HG03025 (cell line): ENCODE measurements around the gene EED.
A peak's percentile ranks its signal among the peaks of the same experiment; 100 is the strongest.
"Not testable (repeated sequence)": the region's sequence is repeated elsewhere in the genome, so short reads cannot be mapped to it uniquely, and the experiment has no call there.

Source experiments
- ATAC-seq: cut with Tn5 transposase; IDR thresholded peaks from one replicate; pipeline ENCODE4 v1.9.1; 2021; ENCODE audit warnings: mild to moderate bottlenecking, moderate library complexity; ENCODE audit not compliant: unreplicated experiment, low FRiP score

Gene EED

DNA sequence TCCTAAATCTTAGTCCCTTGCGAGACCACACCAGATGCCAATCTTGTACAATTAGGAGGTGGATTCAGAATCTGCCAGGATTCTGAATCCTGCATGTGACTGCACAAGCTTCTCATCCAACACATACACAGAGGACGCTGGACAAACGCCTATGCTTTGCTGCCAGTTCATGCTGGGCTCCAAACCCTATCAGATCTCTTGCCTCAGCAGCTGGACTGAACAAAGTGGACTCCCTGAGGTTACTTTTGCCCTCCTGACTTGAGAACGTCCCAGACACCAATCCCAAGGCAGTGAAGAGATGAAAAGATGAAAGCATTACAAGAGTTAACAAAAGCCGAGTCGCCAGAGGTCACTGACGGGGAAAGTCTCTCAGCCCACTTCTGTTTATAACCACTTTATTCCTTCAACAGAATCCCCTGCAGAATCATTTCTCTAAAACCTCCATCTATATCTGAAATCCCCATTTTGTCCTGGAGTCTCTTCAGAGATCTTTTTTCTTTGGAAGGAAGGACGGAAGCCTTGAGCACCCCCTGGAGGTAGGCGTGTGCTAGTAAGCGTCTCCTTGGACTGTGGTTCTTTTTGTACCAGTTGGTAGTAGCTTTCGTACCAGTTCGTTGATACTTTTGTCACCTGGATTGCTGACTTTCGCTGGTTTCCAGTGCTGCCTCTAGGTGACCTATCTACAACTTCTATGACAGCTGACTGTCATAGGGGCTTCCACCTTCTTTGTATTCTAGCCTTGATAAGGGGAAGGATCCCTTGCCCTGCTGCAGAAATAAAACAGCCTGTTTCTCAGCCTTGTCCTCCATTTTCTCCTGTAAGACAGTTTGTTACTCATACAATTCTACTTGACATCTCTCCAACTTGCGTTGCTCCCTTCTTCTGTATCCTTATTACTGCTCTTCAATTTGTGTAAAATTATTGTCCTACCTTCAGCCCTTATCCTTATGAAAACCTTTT, 26.1 kb upstream of the EED start:
- no peak for ATAC-seq

DNA sequence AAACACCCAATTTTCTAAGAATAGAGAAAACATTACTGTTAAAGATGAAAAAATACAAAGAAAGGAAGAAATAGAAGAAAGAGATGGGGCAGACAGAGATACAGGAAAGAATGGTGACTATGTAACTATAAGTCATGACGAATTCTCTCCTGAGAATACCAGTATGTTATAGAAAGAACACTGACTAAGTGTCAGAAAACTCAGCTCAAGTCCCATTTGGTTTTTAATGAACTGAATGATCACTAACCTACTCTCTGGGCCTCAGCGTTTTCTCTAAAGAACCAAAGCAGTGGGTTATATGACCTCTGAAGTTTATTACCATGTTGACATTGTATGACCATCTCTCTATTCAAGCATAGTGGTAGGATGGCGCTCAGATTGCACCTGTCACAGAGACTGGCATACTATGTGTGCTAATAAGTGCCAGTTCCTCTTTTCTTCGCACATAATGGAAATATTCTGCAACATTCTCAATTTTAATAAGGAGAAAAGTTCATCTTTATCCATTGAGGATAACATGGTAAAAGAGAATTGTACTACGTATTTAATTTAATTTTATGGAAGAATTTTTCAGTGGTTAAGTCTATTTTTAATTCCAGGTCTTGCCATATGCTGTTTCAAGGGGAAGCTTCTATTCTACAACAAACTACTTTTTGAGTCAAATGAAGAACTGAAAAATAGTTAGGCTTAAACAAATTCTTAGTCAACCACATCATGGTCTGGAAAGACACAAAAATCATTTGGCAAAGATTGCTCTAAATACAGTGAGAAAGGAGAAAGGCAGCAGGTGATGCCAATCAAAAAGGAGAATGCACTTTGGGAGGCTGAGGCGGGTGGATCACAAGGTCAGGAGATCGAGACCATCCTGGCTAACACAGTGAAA, 25.0 kb upstream of the EED start:
- ATAC-seq, result peak; percentile 65

DNA sequence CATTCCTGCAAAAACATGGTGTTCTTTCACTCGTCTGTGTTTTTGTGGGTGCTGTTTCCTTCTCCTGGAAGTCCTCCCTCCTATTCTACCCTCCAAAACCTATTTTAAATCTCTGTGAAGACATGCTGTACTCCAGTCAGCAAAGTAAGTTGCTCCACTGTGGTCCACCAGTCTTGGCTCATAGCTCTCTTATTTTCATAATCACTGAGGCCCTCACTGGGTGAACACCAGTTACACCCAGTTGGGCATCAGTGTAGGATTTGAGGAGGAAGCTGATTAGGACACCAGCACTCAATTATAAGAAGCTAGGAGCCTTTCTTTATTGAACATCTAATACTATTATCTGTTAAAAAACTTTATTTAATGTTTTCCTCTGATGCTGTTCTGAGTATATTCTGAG, 23.9 kb upstream of the EED start:
- no peak for ATAC-seq

DNA sequence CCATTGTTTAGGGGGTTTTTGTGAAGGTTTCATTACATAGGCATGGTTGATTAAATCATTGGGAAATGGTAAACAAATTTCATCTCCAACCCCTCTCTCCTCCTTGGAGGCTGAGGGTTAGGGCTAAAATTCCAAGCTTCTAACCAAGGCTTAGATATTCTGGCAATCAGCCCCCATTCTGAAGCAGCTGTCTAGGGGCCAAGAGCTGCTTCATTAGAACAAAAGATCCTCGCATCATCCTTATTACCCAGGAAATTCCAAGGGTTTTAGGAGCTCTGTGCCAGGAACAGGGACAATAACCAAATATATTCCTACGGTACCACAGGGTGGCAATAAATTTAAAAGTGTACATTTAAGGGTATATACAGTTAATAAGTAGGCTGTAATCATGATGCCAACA, 22.5 kb upstream of the EED start:
- ATAC-seq, result no peak

DNA sequence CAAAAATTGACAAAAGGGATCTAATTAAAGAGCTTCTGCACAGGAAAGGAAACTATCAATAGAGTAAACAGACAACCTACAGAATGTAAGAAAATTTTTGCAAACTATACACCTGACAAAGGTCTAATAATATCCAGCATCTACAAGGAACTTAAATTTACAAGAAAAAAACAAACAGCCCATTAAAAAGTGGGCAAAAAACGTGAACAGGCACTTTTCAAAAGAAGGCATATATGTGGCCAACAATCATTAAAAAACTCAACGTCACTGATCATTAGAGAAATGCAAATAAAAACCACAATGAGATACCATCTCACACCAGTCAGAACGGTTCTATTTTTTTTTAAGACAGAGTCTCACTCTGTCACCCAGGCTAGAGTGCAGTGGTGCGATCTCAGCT, 20.0 kb upstream of the EED start:
- not testable (repeated sequence) for ATAC-seq

DNA sequence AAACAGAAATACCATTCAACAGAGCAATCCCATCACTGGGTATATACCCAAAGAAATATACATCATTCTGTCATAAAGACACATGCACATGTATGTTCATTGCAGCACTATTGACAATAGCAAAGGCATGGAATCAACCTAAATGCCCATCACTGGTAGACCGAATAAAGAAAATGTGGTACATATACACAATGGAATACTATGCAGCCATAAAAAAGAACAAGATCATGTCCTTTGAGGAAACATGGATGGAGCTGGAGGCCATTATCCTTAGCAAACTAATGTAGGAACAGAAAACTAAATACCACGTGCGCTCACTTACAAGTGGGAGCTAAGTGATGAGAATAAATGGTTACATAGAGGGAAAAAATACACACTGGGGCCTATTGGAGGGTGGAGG, 19.2 kb upstream of the EED start:
- not testable (repeated sequence) for ATAC-seq

DNA sequence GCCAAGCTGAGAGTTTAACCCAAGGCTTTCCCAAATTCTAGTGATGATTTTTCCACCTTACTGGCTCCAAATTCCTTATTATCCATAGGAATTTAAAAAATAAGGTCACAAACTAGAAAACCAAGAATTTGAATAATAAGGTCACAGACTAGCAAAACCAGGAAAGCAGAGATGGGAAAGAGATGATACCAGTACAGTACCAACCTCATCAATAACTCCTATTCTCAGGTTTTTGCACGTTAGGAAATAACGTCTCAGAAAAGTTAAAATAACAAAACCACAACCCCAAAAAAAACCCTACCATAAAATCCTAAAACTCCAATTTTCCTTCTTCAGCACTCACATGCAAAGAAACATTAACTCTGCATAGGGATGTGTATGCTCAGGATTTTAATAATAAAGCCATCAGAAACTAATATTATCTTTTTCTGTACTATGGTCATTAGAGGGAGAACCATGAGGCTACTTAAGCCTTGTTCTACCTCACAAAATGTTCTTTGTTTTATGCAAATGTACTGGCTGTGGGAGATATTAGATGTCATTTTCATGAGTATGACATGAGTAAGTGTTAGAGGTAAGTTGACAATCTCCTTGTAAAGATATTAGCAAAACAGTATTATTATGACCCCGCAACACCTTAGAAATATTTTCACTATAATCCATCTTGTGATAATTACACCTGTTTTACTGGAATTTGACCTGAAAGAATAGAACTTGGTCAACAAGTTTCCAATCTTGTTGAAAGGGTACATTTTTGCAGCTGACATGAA, 16.1 kb upstream of the EED start:
- ATAC-seq, result no peak

DNA sequence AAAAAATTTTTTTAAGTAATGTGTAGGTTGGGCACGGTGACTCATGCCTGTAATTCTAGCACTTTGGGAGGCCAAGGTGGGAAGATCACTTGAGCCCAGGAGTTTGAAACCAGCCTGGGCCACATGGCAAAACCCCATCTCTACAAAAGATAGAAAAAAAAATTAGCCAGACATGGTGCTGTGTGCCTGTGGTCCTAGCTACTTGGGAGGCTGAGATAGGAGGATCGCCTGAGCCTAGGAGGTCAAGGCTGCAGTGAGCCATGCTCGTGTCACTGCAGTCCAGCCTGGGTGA, 15.6 kb upstream of the EED start:
- ATAC-seq, result not testable (repeated sequence)

DNA sequence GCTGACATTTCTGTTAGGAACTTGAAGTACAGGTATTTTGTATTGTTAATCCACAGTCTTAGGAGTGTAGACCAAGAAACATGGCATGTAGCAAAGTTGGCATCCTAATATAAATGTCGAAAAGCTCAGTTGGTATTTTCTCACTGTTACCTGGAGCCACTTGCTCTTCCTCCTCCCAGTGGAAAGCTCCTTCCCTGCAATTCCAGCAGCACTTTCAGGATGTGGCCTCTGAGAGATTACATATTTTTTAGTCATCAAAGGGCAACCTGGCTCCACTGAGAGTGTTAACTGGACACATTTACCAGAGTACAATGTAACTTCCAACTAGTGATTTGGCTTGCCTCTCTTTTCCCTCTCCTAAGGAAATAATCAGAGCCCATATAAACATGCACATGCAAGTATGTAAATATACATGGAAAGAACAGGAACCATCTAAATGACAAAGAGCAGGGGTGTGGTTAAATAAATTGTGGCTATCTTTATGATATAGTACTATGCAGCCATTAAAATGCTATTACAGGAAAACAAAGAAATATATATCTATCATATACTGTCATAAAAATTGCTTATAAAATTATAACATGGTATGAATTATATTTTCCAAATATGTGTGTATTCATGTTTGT, 14.3 kb upstream of the EED start:
- no peak for ATAC-seq

DNA sequence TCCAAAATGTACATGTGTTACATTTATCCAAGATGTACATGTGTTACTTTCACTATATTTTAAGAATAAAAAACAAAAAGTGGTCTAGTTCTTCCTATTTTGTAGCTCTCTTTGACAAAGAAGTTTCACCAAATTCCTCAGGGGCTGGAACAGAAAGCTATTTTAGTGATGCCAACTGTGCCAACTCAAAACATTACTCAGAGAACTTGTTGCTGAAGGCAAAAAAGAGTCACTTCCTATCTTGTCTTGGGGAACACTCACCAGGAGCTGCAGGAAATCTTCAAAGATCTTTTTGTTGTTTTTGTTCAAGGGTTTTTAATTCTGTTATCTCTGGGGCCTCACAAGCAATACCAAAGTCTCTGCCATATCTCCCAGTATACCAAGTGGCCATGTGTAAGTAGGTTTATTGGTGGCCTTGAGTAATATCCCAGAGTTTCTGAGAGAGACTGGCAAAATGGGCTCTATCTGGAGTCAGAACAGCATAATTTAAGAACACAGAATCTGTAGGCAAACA, 13.6 kb upstream of the EED start:
- ATAC-seq, result no peak

DNA sequence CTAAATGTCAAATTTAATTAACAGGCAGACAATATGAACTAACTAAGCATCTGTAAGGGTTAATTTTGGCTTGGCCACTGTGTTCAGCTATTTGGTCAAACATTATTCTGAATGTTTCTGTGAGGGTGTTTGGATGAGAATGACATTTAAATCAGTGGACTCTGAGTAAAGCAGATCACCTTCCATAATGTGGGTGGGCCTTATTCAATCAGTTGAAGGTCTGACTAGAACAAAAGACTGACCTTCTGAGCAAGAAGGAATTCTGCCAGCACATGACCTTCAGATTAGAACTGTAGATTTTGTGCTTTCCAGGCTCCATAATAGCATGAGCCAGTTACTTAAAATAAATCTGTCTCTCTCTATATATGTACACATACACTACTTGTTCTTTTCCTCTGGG, 12.0 kb upstream of the EED start:
- ATAC-seq, result no peak

DNA sequence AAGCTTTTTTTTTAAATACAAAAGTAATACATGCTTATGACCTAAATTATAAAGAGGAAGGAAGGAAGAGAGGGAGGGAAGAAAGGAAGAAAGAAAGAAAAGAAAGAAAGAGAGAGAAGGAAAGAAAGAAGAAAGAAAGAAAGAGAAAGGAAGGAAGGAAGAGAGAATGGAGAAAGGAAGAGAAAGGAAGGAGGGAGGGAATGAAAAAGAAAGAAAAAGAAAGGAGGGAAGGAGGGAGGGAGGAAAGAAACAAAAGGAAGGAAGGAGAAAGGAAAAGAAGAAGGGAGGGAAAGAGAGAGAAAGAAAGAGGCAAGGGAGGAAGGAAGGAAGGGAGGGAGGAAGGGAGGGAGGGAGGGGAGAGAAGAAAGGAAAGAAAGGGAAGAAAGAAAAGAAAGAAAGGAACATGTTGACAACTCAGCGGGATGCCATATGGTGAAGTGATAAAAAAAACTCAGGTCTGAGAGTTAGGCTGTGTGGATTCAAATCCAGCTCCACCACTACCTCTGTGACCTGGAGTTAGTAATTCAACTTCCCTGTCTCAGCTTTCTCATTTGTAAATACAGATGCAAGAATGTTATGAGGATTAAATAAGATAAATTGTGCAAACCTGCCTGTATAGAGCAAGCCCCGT, 9.6 kb upstream of the EED start:
- ATAC-seq, result no peak

DNA sequence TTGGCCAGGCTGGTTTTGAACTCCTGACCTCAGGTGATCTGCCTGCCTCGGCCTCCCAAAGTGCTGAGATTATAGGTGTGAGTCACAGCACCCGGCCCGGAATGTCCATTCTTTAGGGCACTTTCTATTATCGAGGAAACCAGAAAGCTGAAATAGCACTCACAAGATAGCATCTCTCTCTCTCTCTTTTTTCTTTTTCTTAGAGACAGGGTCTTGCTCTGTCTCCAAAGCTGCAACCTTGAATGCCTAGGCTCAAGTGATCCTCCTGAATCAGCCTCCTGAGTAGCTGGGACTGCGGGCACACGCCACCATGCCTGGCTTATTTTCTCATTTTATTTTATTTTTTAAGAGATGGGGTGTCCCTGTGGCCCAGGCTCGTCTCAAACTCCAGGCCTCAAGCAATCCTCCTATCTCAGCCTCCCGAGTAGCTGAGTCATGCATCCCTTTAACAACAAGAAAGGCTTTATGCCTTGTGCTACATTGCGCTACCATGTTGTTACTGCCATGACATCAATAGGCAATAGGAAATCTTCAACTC, 7.2 kb upstream of the EED start:
- ATAC-seq, result no peak

DNA sequence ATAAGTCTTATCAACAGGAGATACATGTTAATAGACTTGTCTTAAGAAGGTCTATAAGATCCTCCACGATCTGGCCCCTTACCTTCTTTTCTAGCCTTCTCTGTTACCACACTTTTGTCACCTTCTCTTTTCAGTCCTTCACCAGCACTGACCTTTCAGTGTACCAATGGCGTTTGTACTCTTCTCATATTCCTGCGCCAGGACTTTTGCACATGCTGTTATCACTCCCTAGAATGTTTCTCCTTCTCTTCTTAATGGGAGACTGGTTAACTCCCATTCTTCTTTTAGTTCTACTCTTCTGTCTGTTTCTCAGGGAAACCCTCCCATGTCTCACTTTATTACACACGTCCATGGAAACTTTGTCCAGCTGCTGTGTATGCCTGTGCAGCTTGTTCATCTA, 4.4 kb upstream of the EED start:
- no peak for ATAC-seq

DNA sequence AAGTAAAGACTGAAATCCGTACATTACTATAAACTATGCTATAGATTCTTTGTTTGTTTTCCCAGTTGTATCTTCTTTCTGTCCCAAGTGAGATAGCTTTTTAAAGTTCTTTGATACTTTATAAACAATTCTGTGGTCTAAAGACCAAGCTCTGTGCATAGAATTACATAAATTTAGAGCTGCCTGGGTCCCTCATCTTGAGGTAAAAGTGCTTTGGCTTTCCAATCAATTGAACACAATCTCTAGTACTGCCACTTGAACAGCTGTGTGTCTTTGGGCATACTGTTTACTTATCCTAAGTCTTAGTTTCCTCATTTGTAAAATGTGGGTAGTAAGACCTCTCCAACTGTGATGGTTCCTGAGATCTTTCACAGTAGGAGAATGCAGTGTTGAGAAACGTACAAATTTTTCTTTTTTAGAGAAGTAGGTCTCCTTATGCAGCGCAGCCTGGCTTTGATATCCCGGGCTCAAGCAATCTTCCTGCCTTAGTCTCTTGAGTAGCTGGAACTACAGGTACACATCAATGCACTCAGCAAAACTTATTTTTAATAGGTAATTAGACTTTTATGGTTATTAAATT, 2.5 kb upstream of the EED start:
- no peak for ATAC-seq

DNA sequence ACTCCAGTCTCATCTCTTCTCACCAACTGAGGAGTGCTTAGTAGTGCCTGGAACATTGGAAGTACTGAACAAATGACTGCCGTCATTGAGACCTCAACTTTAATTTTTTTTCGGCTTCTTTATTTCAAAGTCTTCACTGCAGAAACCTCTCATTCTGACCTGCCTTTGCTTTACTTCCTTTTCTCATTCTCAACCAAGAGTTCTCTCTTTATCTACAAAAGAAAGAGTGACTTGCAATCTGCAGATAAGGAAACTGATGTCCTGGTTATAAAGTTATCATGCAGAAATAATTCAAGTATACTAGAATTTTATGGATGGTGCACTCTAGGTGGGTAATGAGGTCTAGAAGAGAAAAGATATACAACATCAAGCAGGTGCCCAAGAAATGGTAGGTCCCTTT, 1.2 kb upstream of the EED start:
- ATAC-seq, result no peak

DNA sequence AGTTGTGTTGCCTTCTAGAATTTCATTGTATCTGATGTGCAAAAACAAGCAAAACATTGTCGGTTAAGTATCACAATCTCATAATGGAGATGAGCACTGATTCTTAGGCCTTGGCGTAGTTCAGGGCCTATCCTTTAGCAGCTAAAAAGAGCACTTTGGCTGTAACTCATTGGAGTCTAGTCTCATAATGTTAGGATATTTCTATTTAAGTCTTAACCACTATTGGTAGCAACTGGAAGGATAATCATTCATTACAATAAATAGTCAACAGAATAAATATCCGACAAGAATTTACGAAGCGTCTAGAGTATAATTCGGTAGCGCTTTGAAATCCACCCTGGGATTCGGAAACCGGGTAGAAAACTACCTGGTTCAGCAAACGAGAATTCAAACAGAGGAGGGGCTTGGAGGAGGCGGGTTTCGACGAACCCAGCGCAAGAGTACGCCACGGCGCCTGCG, 461 bp upstream of the EED start:
- peak; percentile 58 for ATAC-seq

DNA sequence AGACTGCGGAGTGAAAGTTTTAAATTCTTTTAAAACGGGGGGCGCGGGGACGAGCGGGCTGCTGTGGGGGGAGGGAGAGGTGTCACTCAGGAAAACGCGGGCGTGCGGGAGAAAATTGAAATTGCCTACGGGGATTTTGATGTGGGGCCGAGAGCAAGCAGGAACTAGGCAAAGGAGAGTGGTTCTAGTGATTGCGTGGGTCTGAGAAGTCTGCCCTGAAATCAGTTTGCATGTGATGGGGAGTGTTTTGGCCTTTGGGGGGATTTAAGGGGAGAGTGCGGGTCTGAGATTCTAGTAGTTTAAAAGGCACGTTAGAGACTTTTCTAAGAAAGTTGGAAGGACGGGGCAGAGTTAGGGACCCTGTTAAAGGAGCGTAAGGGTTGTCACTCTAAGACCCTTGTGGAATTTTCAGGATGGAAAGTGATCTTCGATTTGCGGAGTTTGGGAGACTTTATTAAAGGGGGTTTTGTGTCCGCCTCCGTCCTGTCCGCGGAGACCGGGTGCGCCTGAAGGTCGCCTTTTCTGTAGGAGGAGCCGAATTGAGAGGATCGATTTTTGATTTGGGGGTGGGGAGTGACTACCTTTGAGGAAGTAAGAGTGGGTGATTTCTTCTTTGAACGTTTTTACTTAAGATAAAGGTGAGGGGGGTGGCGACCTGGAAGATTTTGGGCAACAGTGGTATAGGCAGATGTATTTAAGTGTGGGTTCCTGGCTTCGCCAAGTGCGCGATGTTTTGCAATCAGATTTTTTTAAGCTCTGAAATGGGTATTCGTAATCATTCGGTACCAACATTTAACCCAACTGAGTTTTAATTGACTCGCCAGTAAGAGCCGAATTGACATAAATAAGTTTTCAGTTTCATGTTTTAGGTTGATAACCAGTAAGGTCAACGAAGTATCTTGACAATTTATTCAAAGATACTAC, 1.1 kb downstream of the EED start:
- ATAC-seq, result peak; percentile 3
